Right forelimb (tissue), 1 donor: Measurements from ENCODE around the gene SLCO4A1.
"Not testable (repeated sequence)": the region's sequence is repeated elsewhere in the genome, so short reads cannot be mapped to it uniquely, and the experiment has no call there.

Experiments used
- DNase-seq: peaks from one replicate; pipeline ENCODE4 v3.0.0-alpha.2; 2018

SLCO4A1 gene

GRCh38 chr20:62623488-62624324 is 18.6 kb upstream of the SLCO4A1 start:
- peak; percentile 78 for DNase-seq

GRCh38 chr20:62624325-62624690 is 18.0 kb upstream of the SLCO4A1 start:
- DNase-seq: no peak

- no peak for DNase-seq
These were observed 17.4 kb upstream of the SLCO4A1 start for GRCh38 chr20:62624719-62625453.

GRCh38 chr20:62625516-62625915 is 16.8 kb upstream of the SLCO4A1 start:
- DNase-seq: no peak

GRCh38 chr20:62625921-62626547 is 16.3 kb upstream of the SLCO4A1 start:
- no peak for DNase-seq

- not testable (repeated sequence) for DNase-seq
These were observed 14.9 kb upstream of the SLCO4A1 start for GRCh38 chr20:62627425-62627824.

- DNase-seq: no peak
These were observed 14.2 kb upstream of the SLCO4A1 start for GRCh38 chr20:62627901-62628612.

- no peak for DNase-seq
These were observed 13.6 kb upstream of the SLCO4A1 start for GRCh38 chr20:62628691-62629090.

GRCh38 chr20:62629864-62630470 is 12.3 kb upstream of the SLCO4A1 start:
- no peak for DNase-seq

- DNase-seq: no peak
These were observed 10.7 kb upstream of the SLCO4A1 start for GRCh38 chr20:62631336-62632308.

GRCh38 chr20:62632575-62633090 is 9.7 kb upstream of the SLCO4A1 start:
- DNase-seq: no peak

- DNase-seq: no peak
These were observed 8.5 kb upstream of the SLCO4A1 start for GRCh38 chr20:62633598-62634329.

GRCh38 chr20:62634330-62634967 is 7.9 kb upstream of the SLCO4A1 start:
- DNase-seq: no peak

- no peak for DNase-seq
These were observed 7.1 kb upstream of the SLCO4A1 start for GRCh38 chr20:62635232-62635631.

GRCh38 chr20:62635852-62636251 is 6.5 kb upstream of the SLCO4A1 start:
- DNase-seq: no peak

- no peak for DNase-seq
These were observed 5.9 kb upstream of the SLCO4A1 start for GRCh38 chr20:62636446-62636845.

GRCh38 chr20:62637110-62637509 is 5.2 kb upstream of the SLCO4A1 start:
- DNase-seq: no peak

GRCh38 chr20:62637521-62638054 is 4.7 kb upstream of the SLCO4A1 start:
- no peak for DNase-seq

GRCh38 chr20:62638055-62638570 is 4.2 kb upstream of the SLCO4A1 start:
- DNase-seq: no peak
